ENCODE results near the gene AZU1.
A peak's percentile ranks its signal among the peaks of the same experiment; 100 is the strongest.
"Not testable (repeated sequence)": the region's sequence is repeated elsewhere in the genome, so short reads cannot be mapped to it uniquely, and the experiment has no call there.

AZU1 gene

DNA sequence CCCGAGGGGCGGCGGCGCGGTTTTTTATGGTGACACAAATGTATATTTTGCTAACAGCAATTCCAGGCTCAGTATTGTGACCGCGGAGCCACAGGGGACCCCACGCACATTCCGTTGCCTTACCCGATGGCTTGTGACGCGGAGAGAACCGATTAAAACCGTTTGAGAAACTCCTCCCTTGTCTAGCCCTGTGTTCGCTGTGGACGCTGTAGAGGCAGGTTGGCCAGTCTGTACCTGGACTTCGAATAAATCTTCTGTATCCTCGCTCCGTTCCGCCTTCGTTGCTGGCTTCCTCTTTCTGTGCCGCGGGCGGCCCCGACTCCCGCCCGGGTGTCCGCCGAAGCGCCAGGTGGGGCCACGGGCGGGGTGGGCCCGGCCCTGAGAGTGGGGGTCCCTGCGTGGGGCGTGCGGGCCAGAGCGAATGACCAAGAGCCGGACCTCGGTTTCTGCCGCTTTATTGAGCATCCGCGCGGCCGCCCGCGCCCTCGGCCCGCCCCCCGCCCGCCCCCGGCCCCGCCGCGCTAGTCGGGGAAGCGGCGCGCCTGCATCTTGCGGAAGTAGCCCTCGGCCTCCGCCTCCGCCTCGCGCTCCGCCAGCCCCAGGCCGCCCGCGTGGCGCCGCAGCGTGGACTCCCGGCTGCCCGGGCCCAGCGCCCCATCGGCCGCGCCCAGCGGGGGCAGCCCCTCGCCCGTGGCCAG, 15.4 kb upstream of the AZU1 start:
- H3K27me3 Mint-ChIP-seq = no peaks in the 10 kb centered on the region
- no peak overlapping the region for H3K4me3 Mint-ChIP-seq
- H3K9me3 Mint-ChIP-seq = peaks cover 5% of the 10 kb centered on the region
- DNase-seq (ENCODE audit: low spot score in 2 of 2) (no peak), ATAC-seq (ENCODE audit: low read depth) (no peak)
- peaks cover 7% of the 10 kb centered on the region for H3K4me1 Mint-ChIP-seq
- H3K36me3 Mint-ChIP-seq = peaks cover 28% of the 10 kb centered on the region
- no peak overlapping the region for H3K27ac Mint-ChIP-seq

DNA sequence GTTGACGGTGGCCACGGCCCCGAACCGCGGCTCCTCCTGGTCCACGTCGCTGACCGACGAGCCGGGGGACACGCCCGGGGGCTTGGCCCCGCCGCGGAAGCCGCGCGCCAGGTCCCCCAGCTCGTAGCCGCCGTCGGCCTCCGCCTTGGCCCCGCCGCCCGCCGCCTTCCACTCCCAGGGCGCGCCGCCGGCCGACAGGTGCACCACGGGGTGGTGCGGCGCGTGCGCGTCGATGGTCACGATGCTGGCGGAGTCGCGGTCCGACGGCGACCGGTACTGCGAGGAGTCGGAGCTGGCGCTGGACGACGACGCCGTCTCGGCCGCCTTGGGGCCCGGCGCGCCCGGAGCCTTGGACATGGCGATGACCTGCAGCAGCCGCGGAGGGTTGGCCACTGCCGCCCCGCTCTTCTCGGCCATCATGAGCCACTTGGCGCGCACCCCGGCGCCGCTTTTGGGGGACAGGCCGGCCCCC, 14.9 kb upstream of the AZU1 start:
- ATAC-seq (ENCODE audit: low read depth) = no peak
- Mint-ChIP-seq H3K9me3 (peaks cover 5% of the 10 kb centered on the region), H3K27ac (no peak overlapping the region), H3K4me1 (peaks cover 5% of the 10 kb centered on the region), H3K27me3 (no peaks in the 10 kb centered on the region), H3K36me3 (peaks cover 22% of the 10 kb centered on the region), H3K4me3 (no peak overlapping the region)
- DNase-seq (ENCODE audit: low spot score in 2 of 2) = no peak

DNA sequence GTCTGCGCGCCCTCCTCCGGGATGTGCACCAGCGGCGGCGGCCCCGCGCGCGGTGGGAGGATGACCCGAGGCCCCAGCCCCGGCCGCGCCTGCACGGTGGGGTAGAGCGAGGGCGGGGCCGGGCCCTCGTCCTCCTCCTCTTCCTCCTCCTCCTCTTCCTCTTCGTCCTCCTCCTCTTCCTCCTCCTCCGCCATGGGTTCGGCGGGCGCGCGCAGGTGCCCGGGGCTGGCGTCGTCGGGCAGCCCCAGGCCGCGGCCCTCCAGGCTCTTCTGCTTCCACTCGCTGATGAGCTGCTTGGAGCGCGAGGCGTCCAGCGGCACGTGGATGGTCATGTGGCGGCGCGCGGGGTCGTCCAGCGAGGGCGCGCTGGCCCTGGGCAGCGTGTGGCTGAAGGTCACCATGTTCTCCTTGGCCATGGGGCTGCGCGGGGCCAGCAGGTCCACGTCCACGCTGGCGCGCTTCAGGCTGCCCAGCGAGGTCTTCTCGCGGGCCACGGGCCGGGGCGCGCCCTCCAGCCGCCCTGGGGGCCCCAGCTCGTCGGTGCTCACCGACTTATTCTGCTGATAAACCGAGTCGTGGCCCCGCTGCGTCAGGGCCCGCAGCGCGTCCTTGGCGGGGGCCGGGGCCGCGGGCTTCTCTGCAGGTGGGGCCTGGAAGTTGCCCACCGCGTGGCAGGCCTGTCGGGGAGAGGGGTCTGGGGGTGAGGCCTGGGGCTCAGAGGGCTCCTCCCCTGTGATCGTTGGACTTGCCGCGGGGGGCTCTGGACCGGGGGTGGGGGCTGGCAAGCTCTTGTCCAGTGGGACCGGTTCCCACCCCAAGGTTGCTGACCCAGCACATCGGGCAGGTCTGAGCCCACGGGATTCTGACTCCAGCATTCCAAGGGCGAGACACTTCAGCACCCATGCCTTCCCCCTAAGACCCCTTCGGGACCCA, 14.2 kb upstream of the AZU1 start:
- Mint-ChIP-seq H3K4me3 (no peak overlapping the region), H3K36me3 (peaks cover 20% of the 10 kb centered on the region), H3K27ac (no peak overlapping the region), H3K27me3 (no peaks in the 10 kb centered on the region), H3K4me1 (peaks cover 4% of the 10 kb centered on the region), H3K9me3 (peaks cover 5% of the 10 kb centered on the region)
- DNase-seq (ENCODE audit: low spot score in 2 of 2) (no peak), ATAC-seq (ENCODE audit: low read depth) (no peak)

DNA sequence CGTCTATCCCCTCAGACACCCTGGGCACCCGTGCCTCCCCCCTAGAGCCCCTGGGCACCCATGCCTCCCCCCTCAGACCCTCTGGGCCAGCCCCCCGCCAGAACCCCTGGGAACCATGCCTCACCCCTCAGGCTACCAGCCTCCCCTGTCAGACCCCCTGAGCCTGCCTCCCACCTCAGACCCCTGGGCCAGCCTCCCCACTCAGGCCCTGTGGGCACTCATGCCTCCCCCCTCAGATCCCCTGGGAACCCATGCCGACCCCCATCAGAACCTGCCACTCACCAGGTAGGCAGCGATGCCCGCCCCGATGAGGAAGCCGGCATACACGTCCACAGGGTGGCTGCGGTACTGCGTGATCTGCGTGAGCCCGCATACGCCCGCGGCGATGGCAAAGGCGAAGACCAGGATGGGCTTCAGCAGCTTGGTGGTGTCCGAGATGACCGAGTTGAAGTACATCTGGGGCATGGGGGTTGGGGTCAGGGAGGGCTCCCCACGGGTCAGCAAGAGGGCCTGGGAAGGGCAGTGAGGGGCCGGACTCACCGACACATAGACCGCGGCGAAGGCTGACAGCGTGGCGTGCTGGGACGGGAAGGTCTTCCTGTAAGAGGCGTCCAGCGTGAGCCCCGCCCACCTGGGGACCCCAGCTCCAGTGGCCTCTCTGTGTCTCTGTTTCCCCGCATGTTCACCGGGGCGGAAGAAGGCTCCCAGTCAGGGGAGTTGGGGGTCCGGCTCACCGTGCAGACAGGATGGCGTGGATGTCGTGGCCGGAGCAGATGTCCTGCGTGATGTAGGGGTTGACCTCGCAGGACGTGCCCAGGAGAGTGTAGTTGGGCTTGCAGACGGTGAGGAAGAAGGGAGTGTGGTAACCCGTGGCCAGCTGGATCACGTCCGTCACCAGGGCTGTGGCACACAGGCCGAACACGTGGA, 13.2 kb upstream of the AZU1 start:
- peaks cover 20% of the 10 kb centered on the region for H3K36me3 Mint-ChIP-seq
- ATAC-seq (ENCODE audit: low read depth) = peak; percentile 2
- H3K9me3 Mint-ChIP-seq = peaks cover 5% of the 10 kb centered on the region
- H3K27ac Mint-ChIP-seq = peak overlapping the region; percentile 58
- no peak overlapping the region for H3K4me3 Mint-ChIP-seq
- DNase-seq (ENCODE audit: low spot score in 2 of 2) = no peak
- H3K27me3 Mint-ChIP-seq = no peaks in the 10 kb centered on the region
- H3K4me1 Mint-ChIP-seq = peaks cover 4% of the 10 kb centered on the region

DNA sequence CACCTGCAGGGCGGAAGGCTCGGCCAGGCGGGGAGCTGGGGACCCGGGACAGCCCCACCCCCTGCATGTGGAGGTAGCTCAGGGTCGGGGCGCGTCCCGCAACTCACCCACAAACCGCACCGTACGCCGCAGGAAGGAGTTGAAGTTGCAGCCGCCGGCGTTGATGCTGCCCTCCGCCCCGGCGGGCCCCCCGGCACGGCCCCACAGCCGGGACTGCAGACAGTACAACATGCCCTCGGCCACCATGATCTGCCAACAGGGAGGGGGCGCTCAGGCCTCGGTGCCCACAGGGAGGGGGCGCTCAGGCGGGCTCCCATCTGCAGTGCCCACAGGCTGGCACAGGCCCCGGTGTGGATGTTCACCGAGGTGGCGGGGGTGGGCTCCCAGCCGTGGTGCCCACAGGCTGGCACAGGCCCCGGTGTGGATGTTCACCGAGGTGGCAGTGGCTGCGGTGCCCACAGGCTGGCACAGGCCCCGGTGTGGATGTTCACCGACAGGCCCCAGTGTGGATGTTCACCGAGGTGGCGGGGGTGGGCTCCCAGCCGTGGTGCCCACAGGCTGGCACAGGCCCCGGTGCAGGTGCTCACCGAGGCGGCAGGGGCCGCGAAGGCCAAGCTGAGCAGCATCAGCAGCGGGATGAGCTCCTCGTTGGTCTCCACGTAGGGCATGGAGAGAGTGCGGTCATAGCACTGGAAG, 12.4 kb upstream of the AZU1 start:
- peaks cover 4% of the 10 kb centered on the region for H3K4me1 Mint-ChIP-seq
- peak; percentile 14 for ATAC-seq (ENCODE audit: low read depth)
- H3K27ac Mint-ChIP-seq = peak overlapping the region; percentile 58
- no peak overlapping the region for H3K4me3 Mint-ChIP-seq
- peaks cover 20% of the 10 kb centered on the region for H3K36me3 Mint-ChIP-seq
- H3K9me3 Mint-ChIP-seq = peaks cover 5% of the 10 kb centered on the region
- no peaks in the 10 kb centered on the region for H3K27me3 Mint-ChIP-seq
- no peak for DNase-seq (ENCODE audit: low spot score in 2 of 2)

DNA sequence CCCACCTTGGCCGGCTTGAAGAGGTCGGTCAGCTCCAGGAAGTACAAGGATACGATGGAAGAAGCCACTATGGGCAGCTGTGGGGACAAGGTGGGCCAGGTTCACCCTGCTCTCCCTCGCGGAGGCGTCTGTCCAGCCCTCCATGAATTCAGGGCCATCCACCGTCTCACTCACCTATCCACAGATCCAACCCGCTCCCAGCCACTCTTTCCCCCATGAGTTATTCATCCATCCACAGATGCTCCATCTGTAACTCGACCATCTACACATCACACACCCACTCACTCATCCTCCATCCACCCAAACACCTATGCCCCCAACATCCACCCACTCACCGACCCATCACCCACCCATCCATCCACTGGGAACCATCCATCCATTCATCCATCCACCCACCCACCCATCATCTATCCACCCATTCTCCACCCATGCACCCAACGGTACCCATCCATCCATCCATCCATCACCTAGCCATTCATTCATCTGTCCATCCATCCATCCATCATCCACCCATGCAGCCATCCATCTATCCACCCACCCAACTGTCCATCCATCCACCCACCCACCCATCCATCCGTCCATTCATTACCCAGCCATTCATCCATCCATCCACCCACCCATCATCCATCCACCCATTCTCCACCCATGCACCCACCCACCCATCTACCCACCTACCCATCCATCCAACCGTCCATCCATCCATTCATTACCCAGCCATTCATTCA, 11.7 kb upstream of the AZU1 start:
- Mint-ChIP-seq H3K27ac (no peak overlapping the region), H3K27me3 (no peaks in the 10 kb centered on the region), H3K4me3 (no peak overlapping the region), H3K36me3 (peaks cover 17% of the 10 kb centered on the region), H3K4me1 (peaks cover 4% of the 10 kb centered on the region), H3K9me3 (peaks cover 5% of the 10 kb centered on the region)
- peak; percentile 4 for ATAC-seq (ENCODE audit: low read depth)
- DNase-seq (ENCODE audit: low spot score in 2 of 2) = no peak

DNA sequence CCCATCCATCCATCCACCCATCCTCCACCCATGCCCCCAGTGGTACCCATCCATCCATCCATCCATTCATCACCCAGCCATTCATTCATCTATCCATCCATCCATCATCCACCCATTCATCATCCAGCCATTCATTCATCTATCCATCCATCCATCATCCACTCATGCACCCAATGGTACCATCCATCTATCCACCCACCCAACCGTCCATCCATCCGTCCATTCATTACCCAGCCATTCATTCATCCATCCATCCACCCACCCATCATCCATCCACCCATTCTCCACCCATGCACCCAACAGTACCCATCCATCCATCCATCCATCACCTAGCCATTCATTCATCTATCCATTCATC, 11.2 kb upstream of the AZU1 start:
- peaks cover 5% of the 10 kb centered on the region for H3K9me3 Mint-ChIP-seq
- H3K36me3 Mint-ChIP-seq = peaks cover 17% of the 10 kb centered on the region
- H3K27ac Mint-ChIP-seq = no peak overlapping the region
- no peak for ATAC-seq (ENCODE audit: low read depth)
- peaks cover 4% of the 10 kb centered on the region for H3K4me1 Mint-ChIP-seq
- DNase-seq (ENCODE audit: low spot score in 2 of 2) = no peak
- no peak overlapping the region for H3K4me3 Mint-ChIP-seq
- peaks cover 2% of the 10 kb centered on the region for H3K27me3 Mint-ChIP-seq

DNA sequence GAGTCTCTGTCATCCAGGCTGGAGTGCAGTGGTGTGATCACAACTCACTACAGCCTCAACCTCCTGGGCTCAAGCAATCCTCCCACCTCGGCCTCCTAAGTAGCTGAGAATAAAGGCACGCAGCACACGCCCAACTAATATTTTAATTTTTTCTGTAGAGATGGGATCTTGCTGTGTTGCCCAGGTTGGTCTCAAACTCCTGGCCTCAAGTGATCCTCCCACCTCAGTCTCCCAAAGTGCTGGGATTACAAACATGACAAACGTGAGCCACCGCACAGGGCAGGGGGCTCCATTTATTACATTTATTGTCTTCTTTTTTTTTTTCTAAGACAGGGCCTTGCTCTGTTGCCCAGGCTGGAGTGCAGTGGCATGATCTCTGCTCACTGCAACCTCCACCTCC, 7.4 kb upstream of the AZU1 start:
- ATAC-seq (ENCODE audit: low read depth); H3K4me3 Mint-ChIP-seq; H3K4me1 Mint-ChIP-seq; H3K9me3 Mint-ChIP-seq; H3K27ac Mint-ChIP-seq; DNase-seq (ENCODE audit: low spot score in 2 of 2): not testable (repeated sequence)
- H3K36me3 Mint-ChIP-seq = peaks cover 11% of the 10 kb centered on the region
- H3K27me3 Mint-ChIP-seq = peaks cover 11% of the 10 kb centered on the region

DNA sequence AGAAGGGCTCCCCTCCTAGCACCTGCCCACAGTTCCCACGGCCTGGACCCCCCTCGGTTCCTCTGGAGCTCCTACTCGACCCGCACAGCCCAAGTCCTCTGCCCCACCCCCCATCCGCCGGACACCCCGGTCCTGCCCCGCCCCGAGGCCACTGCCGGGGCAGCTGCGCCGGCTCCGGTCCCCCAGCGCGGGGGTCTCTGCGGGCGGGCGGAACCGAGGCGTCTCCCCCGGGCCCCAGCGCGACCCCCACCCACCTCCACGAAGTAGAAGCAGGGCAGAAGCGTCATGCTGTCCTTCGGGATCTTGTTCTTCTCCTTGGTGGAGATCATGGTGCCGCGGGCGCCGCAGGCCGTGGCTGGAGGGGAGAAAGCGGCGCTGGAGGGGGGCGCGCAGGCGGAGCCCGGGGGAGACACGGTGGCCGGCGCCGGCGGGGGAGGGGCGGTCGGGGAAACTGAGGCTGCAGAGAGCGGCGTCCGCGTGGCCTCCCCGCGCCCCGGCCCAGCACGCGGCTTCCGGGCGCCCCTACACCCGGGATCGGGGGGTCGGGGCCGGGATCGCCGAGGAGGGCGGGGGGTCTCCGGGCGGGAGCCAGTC, 6.3 kb upstream of the AZU1 start:
- H3K27ac Mint-ChIP-seq = no peak overlapping the region
- no peak overlapping the region for H3K4me3 Mint-ChIP-seq
- peaks cover 4% of the 10 kb centered on the region for H3K4me1 Mint-ChIP-seq
- peaks cover 6% of the 10 kb centered on the region for H3K36me3 Mint-ChIP-seq
- DNase-seq (ENCODE audit: low spot score in 2 of 2) (no peak), ATAC-seq (ENCODE audit: low read depth) (no peak)
- peaks cover 11% of the 10 kb centered on the region for H3K27me3 Mint-ChIP-seq
- peaks cover 4% of the 10 kb centered on the region for H3K9me3 Mint-ChIP-seq

DNA sequence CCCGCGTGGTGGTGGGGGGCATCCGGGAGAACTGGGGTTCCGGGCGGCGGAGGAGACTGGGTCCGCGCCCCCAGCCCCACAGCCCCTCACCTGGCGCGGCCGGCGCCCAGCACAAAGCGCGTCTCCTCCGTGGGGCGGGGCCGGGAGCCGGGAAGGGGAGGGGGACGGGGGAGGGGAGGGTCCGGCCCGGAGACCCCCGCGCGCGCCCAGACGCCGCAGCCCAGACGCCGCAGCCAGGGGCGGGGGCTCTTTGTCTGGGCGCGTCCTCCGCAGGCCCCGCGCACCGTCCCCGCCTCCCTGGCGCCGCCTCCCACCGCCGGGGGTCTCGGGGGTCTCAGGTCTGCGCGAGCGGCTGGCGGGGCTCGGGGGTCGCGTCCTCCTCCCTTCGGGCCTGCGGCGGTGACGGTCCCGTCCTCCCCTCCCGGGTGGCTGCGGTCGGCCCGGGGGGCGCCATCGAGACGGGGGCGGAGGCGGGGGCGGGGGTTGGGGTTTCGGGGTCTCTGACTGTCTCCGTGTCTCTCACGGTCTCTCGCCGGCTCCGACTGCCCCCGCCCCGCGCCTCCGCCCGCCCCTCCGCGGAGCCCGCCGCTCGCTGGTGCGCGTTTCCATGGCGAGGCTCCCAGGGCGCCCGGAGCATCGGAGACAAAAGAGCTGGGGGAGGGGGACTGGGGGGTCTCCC, 5.7 kb upstream of the AZU1 start, which contains the start of gene PLPPR3:
PLPPR3 (minus strand) TSS at position 131 of the 679 bp plus-strand sequence. CDS start 396 bp downstream, outside the sequence.
- peaks cover 11% of the 10 kb centered on the region for H3K27me3 Mint-ChIP-seq
- H3K4me1 Mint-ChIP-seq = no peaks in the 10 kb centered on the region
- no peak for DNase-seq (ENCODE audit: low spot score in 2 of 2)
- H3K36me3 Mint-ChIP-seq = peaks cover under 1% of the 10 kb centered on the region
- H3K27ac Mint-ChIP-seq = no peak within 1 kb of the TSS
- H3K4me3 Mint-ChIP-seq = no peak within 1 kb of the TSS
- H3K9me3 Mint-ChIP-seq = no peaks in the 10 kb centered on the region
- ATAC-seq (ENCODE audit: low read depth) = no peak

DNA sequence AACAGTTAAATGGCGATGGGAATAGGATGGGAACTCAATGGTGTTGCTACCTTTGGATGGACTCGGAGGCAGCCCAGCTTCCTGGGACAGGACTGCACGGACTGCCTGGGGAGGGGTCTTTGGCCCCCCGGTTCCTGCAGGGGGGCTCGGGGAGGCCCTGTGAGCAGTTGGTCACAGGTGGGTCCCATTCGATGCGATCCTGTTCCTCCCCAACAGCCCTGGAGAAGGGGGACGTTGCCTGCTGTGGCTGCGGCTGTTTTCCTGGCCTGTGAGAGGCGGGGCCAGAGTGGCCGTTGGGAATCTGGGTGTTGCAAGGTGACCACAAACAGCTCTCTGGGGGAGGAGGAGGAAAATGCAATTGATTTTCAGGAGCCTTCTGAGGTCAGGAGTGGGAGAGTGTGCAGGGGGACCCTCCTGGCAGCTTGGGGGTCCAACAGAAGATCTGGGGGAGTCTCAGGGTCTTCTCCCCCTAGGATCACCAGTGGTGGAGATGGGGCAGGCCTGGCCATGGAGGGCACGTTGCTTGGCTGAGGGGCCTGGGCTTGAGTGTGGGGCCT, 4.0 kb upstream of the AZU1 start:
- no peak for ATAC-seq (ENCODE audit: low read depth)
- Mint-ChIP-seq H3K27me3 (peaks cover 14% of the 10 kb centered on the region), H3K4me3 (no peak overlapping the region), H3K4me1 (no peaks in the 10 kb centered on the region), H3K36me3 (peaks cover 2% of the 10 kb centered on the region), H3K9me3 (no peaks in the 10 kb centered on the region), H3K27ac (no peak overlapping the region)
- no peak for DNase-seq (ENCODE audit: low spot score in 2 of 2)

DNA sequence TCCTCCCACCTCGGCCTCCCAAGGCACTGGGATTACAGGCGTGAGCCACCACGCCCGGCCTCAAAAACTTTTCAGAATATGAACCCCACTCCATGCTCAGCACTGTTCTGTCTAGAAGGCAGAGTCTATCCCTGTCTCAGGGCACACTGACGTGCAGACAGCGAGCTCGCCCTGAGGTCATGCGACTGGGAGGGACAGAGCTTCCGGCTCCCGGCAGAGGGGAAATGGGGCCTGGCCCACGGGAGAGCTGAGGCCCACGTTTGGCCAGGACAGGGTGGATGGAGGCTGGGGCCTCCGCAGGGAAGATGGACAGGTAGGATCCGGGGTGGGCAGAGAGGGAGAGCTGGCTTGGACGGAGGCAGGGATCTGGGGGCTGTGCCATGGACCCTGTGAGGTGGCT, 2.8 kb upstream of the AZU1 start:
- no peak for ATAC-seq (ENCODE audit: low read depth)
- Mint-ChIP-seq H3K9me3 (no peaks in the 10 kb centered on the region), H3K27me3 (peaks cover 24% of the 10 kb centered on the region), H3K4me3 (peak overlapping the region; percentile 22), H3K27ac (no peak overlapping the region), H3K36me3 (peaks cover 2% of the 10 kb centered on the region), H3K4me1 (no peaks in the 10 kb centered on the region)
- no peak for DNase-seq (ENCODE audit: low spot score in 2 of 2)

All from memory B cell (primary cell).